G401.6 (cell line): ENCODE data around the gene MAPK1.
"Not testable (repeated sequence)": the region's sequence is repeated elsewhere in the genome, so short reads cannot be mapped to it uniquely, and the experiment has no call there.

Experiments
- FAIRE-seq: peaks from 2 replicates; lab custom pipeline; 2012; peaks lifted over from hg19 to GRCh38; lab: Jason Lieb, UNC

MAPK1 gene

GRCh38 chr22:21724496-21724895 is 142.9 kb downstream of the MAPK1 start:
- FAIRE-seq: not testable (repeated sequence)

- not testable (repeated sequence) for FAIRE-seq
Observed at GRCh38 chr22:21721195-21721852, 146.1 kb downstream of the MAPK1 start.

- FAIRE-seq: not testable (repeated sequence)
Observed at GRCh38 chr22:21720191-21720859, 147.1 kb downstream of the MAPK1 start.

- FAIRE-seq: no peak
Observed at GRCh38 chr22:21719024-21719423, 148.4 kb downstream of the MAPK1 start.

- FAIRE-seq: no peak
Observed at GRCh38 chr22:21718499-21718898, 148.9 kb downstream of the MAPK1 start.

- not testable (repeated sequence) for FAIRE-seq
Observed at GRCh38 chr22:21716395-21717122, 150.9 kb downstream of the MAPK1 start.

GRCh38 chr22:21714786-21715185 is 152.7 kb downstream of the MAPK1 start:
- no peak for FAIRE-seq

GRCh38 chr22:21714059-21714770 is 153.2 kb downstream of the MAPK1 start:
- no peak for FAIRE-seq

- FAIRE-seq: no peak
Observed at GRCh38 chr22:21713428-21714058, 153.9 kb downstream of the MAPK1 start.

- peak; percentile 63 for FAIRE-seq
Observed at GRCh38 chr22:21712751-21713427, 154.6 kb downstream of the MAPK1 start.

- no peak for FAIRE-seq
Observed at GRCh38 chr22:21711851-21712250, 155.6 kb downstream of the MAPK1 start.

- no peak for FAIRE-seq
Observed at GRCh38 chr22:21710156-21710555, 157.3 kb downstream of the MAPK1 start.

- no peak for FAIRE-seq
Observed at GRCh38 chr22:21709688-21710087, 157.8 kb downstream of the MAPK1 start.

- FAIRE-seq: no peak
Observed at GRCh38 chr22:21708960-21709359, 158.5 kb downstream of the MAPK1 start.

GRCh38 chr22:21707677-21708076 is 159.8 kb downstream of the MAPK1 start:
- no peak for FAIRE-seq
